DOHH2 (cell line): ENCODE measurements around the gene CCNL2.

Experiments
- H3F3A ChIP-seq: fragments of 200-600 bp; sonication (generic), shearing (Covaris generic); 2 replicates; pipeline ENCODE4 v1.6.0; 2016; ENCODE audit warnings: antibody characterized with exemption, mild to moderate bottlenecking; ENCODE audit not compliant: control insufficient read depth, insufficient read depth
- H3K27ac ChIP-seq: fragments of 200-600 bp; sonication (generic); 2 replicates; pipeline ENCODE4 v1.5.1; 2014; ENCODE audit warnings: low read depth, mild to moderate bottlenecking, low read length, moderate library complexity
- H3K27me3 ChIP-seq: fragments of 200-600 bp; sonication (generic); 2 replicates; pipeline ENCODE4 v1.6.1; 2014; ENCODE audit warnings: mild to moderate bottlenecking, low read length, mixed read lengths; ENCODE audit not compliant: control insufficient read depth
- H3K36me3 ChIP-seq: fragments of 200-600 bp; sonication (generic); 2 replicates; pipeline ENCODE4 v1.6.1; 2014; ENCODE audit warnings: mild to moderate bottlenecking, low read length, moderate library complexity, mixed read lengths; ENCODE audit not compliant: control insufficient read depth
- H3K4me1 ChIP-seq: fragments of 200-600 bp; sonication (generic); 2 replicates; pipeline ENCODE4 v1.6.1; 2014; ENCODE audit warnings: mild to moderate bottlenecking, low read length, mixed read lengths; ENCODE audit not compliant: control insufficient read depth
- H3K4me2 ChIP-seq: fragments of 200-600 bp; sonication (generic); 2 replicates; pipeline ENCODE4 v1.6.0; 2014; ENCODE audit warnings: mild to moderate bottlenecking, low read length, moderate library complexity
- H3K4me3 ChIP-seq: fragments of 200-600 bp; sonication (generic); 2 replicates; pipeline ENCODE4 v1.5.1; 2014; ENCODE audit warnings: mild to moderate bottlenecking, low read length, mixed read lengths
- H3K79me2 ChIP-seq: fragments of 200-600 bp; sonication (generic); 2 replicates; pipeline ENCODE4 v1.6.1; 2014; ENCODE audit warnings: mild to moderate bottlenecking, low read length, mixed read lengths; ENCODE audit not compliant: control insufficient read depth
- H3K9me2 ChIP-seq: fragments of 200-600 bp; sonication (generic); replicated peaks from 2 replicates; pipeline ENCODE4 v1.6.1; 2014; ENCODE audit warnings: mild to moderate bottlenecking, low read length, mixed read lengths; ENCODE audit not compliant: control insufficient read depth
- H3K9me3 ChIP-seq: fragments of 200-600 bp; sonication (generic); 2 replicates; pipeline ENCODE4 v1.6.1; 2014; ENCODE audit warnings: antibody characterized with exemption, low read length, mixed read lengths; ENCODE audit not compliant: control insufficient read depth, insufficient read depth
- H4K20me1 ChIP-seq: fragments of 200-600 bp; sonication (generic); 2 replicates; pipeline ENCODE4 v1.6.0; 2014; ENCODE audit warnings: low read depth, mild to moderate bottlenecking, antibody characterized with exemption, low read length, moderate library complexity; ENCODE audit not compliant: control insufficient read depth, insufficient read depth
- CTCF ChIP-seq: fragments of 200-600 bp; sonication (generic); IDR thresholded peaks from one replicate; pipeline ENCODE4 v1.5.1; 2014; ENCODE audit warnings: antibody characterized with exemption, mild to moderate bottlenecking, low read depth, low read length; ENCODE audit not compliant: poor library complexity, severe bottlenecking
- EZH2phosphoT487 ChIP-seq: fragments of 200-600 bp; sonication (generic); IDR thresholded peaks from 2 replicates; pipeline ENCODE4 v1.6.1; 2017; ENCODE audit warnings: borderline replicate concordance, mild to moderate bottlenecking, antibody characterized with exemption, low read length, moderate library complexity, mixed read lengths

Gene CCNL2

DNA sequence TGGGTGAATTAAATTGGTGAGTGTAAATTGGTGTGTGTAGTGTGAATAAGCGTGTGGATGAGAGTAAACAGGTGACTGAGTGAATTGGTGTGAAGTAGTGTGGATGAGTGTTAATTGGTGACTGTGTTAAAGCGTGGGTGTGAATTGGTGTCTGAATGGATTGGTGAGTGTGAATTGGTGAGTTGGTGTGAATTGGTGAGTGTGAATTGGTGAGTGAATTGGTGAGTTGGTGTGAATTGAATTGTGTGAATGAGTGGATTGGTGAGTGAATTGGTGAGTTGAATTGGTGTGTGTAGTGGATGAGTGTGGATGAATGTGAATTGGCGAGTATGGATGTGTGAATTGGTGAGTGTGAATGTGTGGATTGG, 32.5 kb downstream of the CCNL2 start:
- H3K9me3 ChIP-seq = peaks cover 18% of the 10 kb centered on the region

GRCh38 chr1:1365875-1366698, 33.0 kb downstream of the CCNL2 start:
- peaks cover 6% of the 10 kb centered on the region for H3K36me3 ChIP-seq
- no peak overlapping the region for H3K4me3 ChIP-seq
- H3K27ac ChIP-seq = no peak overlapping the region
- no peaks in the 10 kb centered on the region for H3K9me2 ChIP-seq
- H3K4me1 ChIP-seq = no peaks in the 10 kb centered on the region
- no peak overlapping the region for H3K4me2 ChIP-seq
- no peaks in the 10 kb centered on the region for H3K27me3 ChIP-seq
- TF ChIP-seq CTCF (no peak), EZH2phosphoT487 (no peak)
- H3K9me3 ChIP-seq = peaks cover 18% of the 10 kb centered on the region
- peaks cover 6% of the 10 kb centered on the region; the same call in 1 of the 2 replicates for H3F3A ChIP-seq
- H4K20me1 ChIP-seq = no peaks in the 10 kb centered on the region
- no peaks in the 10 kb centered on the region for H3K79me2 ChIP-seq

More for the DNA sequence above, 32.5 kb downstream of the CCNL2 start:
- Histone ChIP-seq H3K4me1 (peaks cover 5% of the 10 kb centered on the region), H3K9me2 (no peaks in the 10 kb centered on the region), H3K4me2 (no peak overlapping the region), H3K27me3 (no peaks in the 10 kb centered on the region), H4K20me1 (peaks cover 4% of the 10 kb centered on the region; the same call in 1 of the 2 replicates), H3K4me3 (no peak overlapping the region), H3K36me3 (peaks cover 12% of the 10 kb centered on the region), H3K79me2 (peaks cover 5% of the 10 kb centered on the region), H3F3A (peaks cover 6% of the 10 kb centered on the region; the same call in 1 of the 2 replicates), H3K27ac (no peak overlapping the region)
- TF ChIP-seq CTCF (no peak), EZH2phosphoT487 (no peak)

DNA sequence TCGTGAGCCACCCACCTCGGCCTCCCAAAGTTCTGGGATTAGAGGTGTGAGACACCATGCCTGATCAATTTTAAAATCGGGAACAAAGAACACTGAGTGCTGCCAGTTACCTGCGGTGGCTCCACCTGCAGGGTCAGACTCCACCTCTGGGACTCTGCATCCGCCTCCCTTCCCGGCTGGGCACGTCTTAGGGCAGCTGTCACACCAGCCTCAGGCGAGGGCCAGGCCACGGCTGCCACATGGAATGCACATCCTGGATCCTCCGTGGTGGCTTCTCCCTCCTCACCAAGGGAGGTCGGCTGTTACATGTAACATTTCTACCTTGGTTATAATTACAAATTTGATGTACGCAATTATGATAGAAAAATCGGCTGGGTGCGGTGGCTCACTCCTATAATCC, 34.9 kb downstream of the CCNL2 start:
- Histone ChIP-seq H4K20me1 (no peaks in the 10 kb centered on the region), H3K4me3 (no peak overlapping the region), H3K4me2 (no peak overlapping the region), H3K36me3 (no peaks in the 10 kb centered on the region), H3K27me3 (no peaks in the 10 kb centered on the region), H3K27ac (no peak overlapping the region), H3K4me1 (no peaks in the 10 kb centered on the region), H3K79me2 (no peaks in the 10 kb centered on the region), H3K9me3 (peaks cover 18% of the 10 kb centered on the region), H3K9me2 (no peaks in the 10 kb centered on the region), H3F3A (peaks cover 6% of the 10 kb centered on the region; the same call in 1 of the 2 replicates)
- TF ChIP-seq EZH2phosphoT487 (no peak), CTCF (no peak)
